Tibial nerve (tissue), 4 donors: ENCODE data around the gene INTS11. TPM values are rescaled to one million over a fixed set of nuclear protein-coding genes. Genes with fewer than 3 reads are reported as not detected.

ENCODE experiments used
- DNase-seq, 2 donors: peaks; one replicate each; pipeline ENCODE4 v3.0.0-alpha.2; 2019; ENCODE audit warnings: low spot score in 2 of 2
- H3K27ac ChIP-seq, 4 donors: fragments of 200-600 bp; sonication (generic) in 3 of 4; one replicate each; pipeline ENCODE4 v1.5.1; 2017 to 2019; ENCODE audit warnings: mild to moderate bottlenecking in 1 of 4
- H3K27me3 ChIP-seq, 2 donors: fragments of 200-600 bp; sonication (generic) in 1 of 2; one replicate each; pipeline versions ENCODE4 v1.5.1 to v1.6.0; 2017 to 2019
- H3K36me3 ChIP-seq, 3 donors: fragments of 200-600 bp; sonication (generic); one replicate each; pipeline ENCODE4 v1.5.1; 2018 to 2019
- H3K4me1 ChIP-seq, 4 donors: fragments of 200-600 bp; sonication (generic) in 3 of 4; one replicate each; pipeline ENCODE4 v1.5.1; 2017 to 2019
- H3K4me3 ChIP-seq, 4 donors: fragments of 200-600 bp; sonication (generic) in 3 of 4; one replicate each; pipeline ENCODE4 v1.5.1; 2017 to 2019; ENCODE audit warnings: mild to moderate bottlenecking in 1 of 4, moderate library complexity in 1 of 4
- H3K9me3 ChIP-seq, 4 donors: fragments of 200-600 bp; sonication (generic) in 3 of 4; one replicate each; pipeline ENCODE4 v1.5.1; 2017 to 2019
- CTCF ChIP-seq, 5 experiments: fragments of 200-600 bp in 3 of 5; fragments of 450-650 bp in 2 of 5; sonication (generic) in 3 of 5; IDR thresholded peaks; one replicate each; pipeline ENCODE4 v1.5.1; 2016 to 2019; ENCODE audit warnings: antibody characterized with exemption in 5 of 5, mild to moderate bottlenecking in 3 of 5, moderate library complexity in 2 of 5
- EP300 ChIP-seq, 2 donors: sonication (generic); formaldehyde crosslinking; IDR thresholded peaks; one replicate each; pipeline ENCODE4 v1.6.1; 2017; ENCODE audit warnings: antibody characterized with exemption in 2 of 2, mild to moderate bottlenecking in 1 of 2
- POLR2A ChIP-seq, 2 donors: fragments of 450-650 bp; IDR thresholded peaks; one replicate each; pipeline ENCODE4 v1.6.1; 2017; ENCODE audit warnings: antibody characterized with exemption in 2 of 2, mild to moderate bottlenecking in 2 of 2, moderate library complexity in 2 of 2
- WGBS, 2 donors: methylation state at CpG; one replicate each; pipeline ENCODE4 v1.1.5; 2018; 5-methylcytosine and 5-hydroxymethylcytosine counted together
- total RNA-seq, 4 donors: library from RNA; depleted of rRNA; stranded (reverse); fragments of >200 nt; gene quantifications; one replicate each; pipeline ENCODE4 v1.1.0, GENCODE V29; 2016

The INTS11 gene
- total RNA-seq, 4 donors from 2014 or later = 118 to 241 (median 157) TPM

GRCh38 chr1:1268284-1268682 is 56.2 kb downstream of the INTS11 start:
- H3K9me3 ChIP-seq = no peaks in the 10 kb centered on the region
- no peaks in the 10 kb centered on the region for H3K27me3 ChIP-seq
- H3K36me3 ChIP-seq = peaks cover 2 to 58% (median 6%) of the 10 kb centered on the region in 3 donors
- no peak overlapping the region for H3K27ac ChIP-seq
- WGBS, 2 donors = 93 to 97% methylated on average over 12 of the region's 13 CpGs
- TF ChIP-seq EP300 (IDR thresholded peaks at IDR 0.05) (no peak), POLR2A (IDR thresholded peaks at IDR 0.05) (no peak), CTCF (IDR thresholded peaks at IDR 0.05) (no peak)
- H3K4me3 ChIP-seq = no peak overlapping the region
- DNase-seq = no peak
- peaks cover 0 to 62% (median 32%) of the 10 kb centered on the region in 4 donors for H3K4me1 ChIP-seq

DNA sequence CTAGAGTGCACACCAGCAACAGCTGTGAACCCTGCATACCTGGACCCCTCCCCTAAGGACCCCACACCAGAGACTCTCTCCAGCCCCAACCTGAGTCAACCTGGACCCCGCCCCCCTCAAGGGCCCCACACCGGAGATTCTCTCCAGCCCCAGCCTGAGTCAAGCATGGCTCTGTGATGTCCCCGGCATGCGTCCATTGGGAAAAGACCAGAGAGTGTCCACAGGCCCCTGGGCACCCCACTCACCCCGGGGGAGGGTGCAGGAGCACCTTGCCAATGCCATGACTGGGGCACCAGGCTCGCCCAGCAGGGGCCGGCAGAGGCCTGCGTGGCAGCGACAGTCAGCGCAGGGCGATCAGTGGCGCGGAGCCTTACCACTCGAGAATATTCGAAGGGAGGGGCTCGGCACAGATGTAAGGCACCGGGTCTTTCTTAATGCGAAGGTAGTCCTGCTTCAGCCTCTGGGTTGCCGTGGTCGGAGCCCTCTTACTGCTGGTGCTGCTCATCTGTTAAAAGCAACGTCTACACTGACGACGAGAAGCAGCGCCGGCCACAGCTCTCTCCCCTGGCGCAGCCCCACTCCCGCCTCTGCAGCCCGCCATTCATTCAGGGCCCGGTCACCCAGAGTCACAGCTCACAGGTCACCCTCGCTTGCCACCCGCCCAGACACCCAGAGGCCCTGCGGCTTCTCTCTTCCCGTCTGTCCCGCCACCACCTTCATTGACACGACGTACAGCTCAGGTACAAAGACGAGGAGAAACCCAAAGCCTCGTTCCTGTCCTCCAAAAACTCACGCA is 56.8 kb downstream of the INTS11 start:
- Histone ChIP-seq H3K4me1 (peaks cover 0 to 59% (median 28%) of the 10 kb centered on the region in 4 donors), H3K4me3 (no peak overlapping the region), H3K9me3 (no peaks in the 10 kb centered on the region), H3K36me3 (peaks cover 2 to 64% (median 12%) of the 10 kb centered on the region in 3 donors), H3K27ac (no peak overlapping the region), H3K27me3 (no peaks in the 10 kb centered on the region)
- DNase-seq = no peak
- no peak for TF ChIP-seq EP300 (IDR thresholded peaks at IDR 0.05)
- TF ChIP-seq CTCF (IDR thresholded peaks at IDR 0.05) = no peak
- TF ChIP-seq POLR2A (IDR thresholded peaks at IDR 0.05) = no peak
- WGBS, 2 donors = 92% methylated on average over 38 to 39 of the region's 39 CpGs

GRCh38 chr1:1264868-1265272 is 59.6 kb downstream of the INTS11 start:
- H3K36me3 ChIP-seq = peaks cover 6 to 92% (median 22%) of the 10 kb centered on the region in 3 donors

DNA sequence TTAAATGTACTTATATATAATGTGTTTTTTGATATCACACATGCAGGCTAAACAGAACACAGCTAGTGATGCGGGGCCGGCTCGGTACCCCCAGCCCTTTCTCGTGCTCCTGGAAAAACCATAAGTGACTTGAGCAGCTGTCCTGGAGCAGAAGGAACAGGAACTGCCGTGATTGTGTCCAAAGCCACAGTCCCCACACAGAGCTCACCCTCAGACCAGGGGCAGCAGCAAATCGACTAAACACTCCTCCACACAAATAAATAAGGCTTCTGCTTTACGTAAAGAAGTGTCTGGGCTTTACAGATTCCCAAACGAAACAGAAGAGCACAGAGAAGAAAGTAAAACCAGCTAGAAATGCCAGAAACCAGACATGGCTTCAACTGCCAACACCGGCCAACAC is 60.4 kb downstream of the INTS11 start:
- peaks cover 6 to 100% (median 22%) of the 10 kb centered on the region in 3 donors for H3K36me3 ChIP-seq
- 85 to 91% methylated on average over 9 of the region's 9 CpGs for WGBS, 2 donors
- H3K27me3 ChIP-seq = no peaks in the 10 kb centered on the region
- no peaks in the 10 kb centered on the region for H3K9me3 ChIP-seq
- DNase-seq = no peak
- TF ChIP-seq EP300 (IDR thresholded peaks at IDR 0.05) (no peak), CTCF (IDR thresholded peaks at IDR 0.05) (no peak), POLR2A (IDR thresholded peaks at IDR 0.05) (no peak)
- H3K27ac ChIP-seq = no peak overlapping the region
- no peak overlapping the region for H3K4me3 ChIP-seq
- peaks cover 0 to 23% (median 0%) of the 10 kb centered on the region in 4 donors for H3K4me1 ChIP-seq

More at GRCh38 chr1:1264868-1265272, 59.6 kb downstream of the INTS11 start:
- DNase-seq = no peak
- WGBS, 2 donors = 70 to 73% methylated on average over 10 of the region's 10 CpGs
- Histone ChIP-seq H3K27me3 (no peaks in the 10 kb centered on the region), H3K4me1 (peaks cover 0 to 31% (median 1%) of the 10 kb centered on the region in 4 donors), H3K9me3 (no peaks in the 10 kb centered on the region), H3K4me3 (no peak overlapping the region), H3K27ac (no peak overlapping the region)
- TF ChIP-seq CTCF (IDR thresholded peaks at IDR 0.05) = no peak
- TF ChIP-seq POLR2A (IDR thresholded peaks at IDR 0.05) = no peak
- no peak for TF ChIP-seq EP300 (IDR thresholded peaks at IDR 0.05)

- H3K9me3 ChIP-seq = no peaks in the 10 kb centered on the region
- peaks cover 6 to 96% (median 22%) of the 10 kb centered on the region in 3 donors for H3K36me3 ChIP-seq
- H3K4me3 ChIP-seq = no peak overlapping the region
- WGBS, 2 donors = 92 to 94% methylated on average over 8 of the region's 8 CpGs
- no peak overlapping the region for H3K27ac ChIP-seq
- H3K4me1 ChIP-seq = peaks cover 0 to 16% (median 0%) of the 10 kb centered on the region in 4 donors
- H3K27me3 ChIP-seq = no peaks in the 10 kb centered on the region
- TF ChIP-seq POLR2A (IDR thresholded peaks at IDR 0.05) (no peak), EP300 (IDR thresholded peaks at IDR 0.05) (no peak), CTCF (IDR thresholded peaks at IDR 0.05) (no peak)
- no peak for DNase-seq
Measured at GRCh38 chr1:1262758-1263157, 61.7 kb downstream of the INTS11 start.
